ENCODE measurements around the gene NOXO1.
"Not testable (repeated sequence)": the region's sequence is repeated elsewhere in the genome, so short reads cannot be mapped to it uniquely, and the experiment has no call there.

The NOXO1 gene

DNA sequence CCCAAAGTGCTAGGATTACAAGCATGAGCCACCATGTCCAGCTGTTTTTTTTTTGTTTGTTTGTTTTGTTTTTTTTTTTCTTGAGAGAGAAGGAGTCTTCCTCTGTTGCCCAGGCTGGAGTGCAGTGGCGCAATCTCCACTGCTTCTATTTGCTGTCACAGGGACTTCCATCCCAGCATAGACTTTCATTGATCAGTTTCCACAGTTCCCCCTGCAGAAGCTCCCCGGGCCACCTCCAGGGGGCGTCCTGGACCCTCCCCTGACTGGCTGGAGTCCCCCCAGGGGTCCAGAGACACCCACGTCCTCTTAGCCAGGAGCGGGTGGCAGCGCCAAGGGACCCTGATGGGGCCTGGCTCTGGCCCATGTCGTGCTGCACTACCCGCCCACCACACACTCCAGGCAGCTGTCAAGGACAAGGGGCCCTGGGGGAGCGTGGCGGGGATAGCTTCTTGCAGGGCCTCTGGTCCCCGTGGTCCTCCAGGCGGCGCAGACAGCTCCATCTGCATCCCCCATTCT lies 35.2 kb upstream of the NOXO1 start:
- Mint-ChIP-seq H3K36me3 (no peaks in the 10 kb centered on the region), H3K4me1 (no peaks in the 10 kb centered on the region), H3K27me3 (peaks cover 7% of the 10 kb centered on the region), H3K4me3 (no peak overlapping the region), H3K9me3 (no peaks in the 10 kb centered on the region), H3K27ac (no peak overlapping the region)

DNA sequence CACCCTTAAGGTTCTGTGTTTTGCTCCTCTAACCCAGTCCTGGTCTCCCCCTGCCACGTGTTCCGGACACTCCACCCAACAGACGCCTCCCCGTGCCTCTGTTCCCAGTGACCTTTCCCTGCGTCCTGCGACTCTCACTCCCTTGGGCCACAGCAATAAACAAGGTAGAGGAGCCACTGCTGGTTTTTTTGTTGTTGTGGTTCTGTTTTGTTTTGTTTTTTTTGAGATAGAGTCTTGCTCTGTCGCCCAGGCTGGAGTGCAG lies 34.6 kb upstream of the NOXO1 start:
- Mint-ChIP-seq H3K36me3 (no peaks in the 10 kb centered on the region), H3K4me1 (no peaks in the 10 kb centered on the region), H3K27ac (no peak overlapping the region), H3K27me3 (peaks cover 7% of the 10 kb centered on the region), H3K9me3 (no peaks in the 10 kb centered on the region), H3K4me3 (no peak overlapping the region)

DNA sequence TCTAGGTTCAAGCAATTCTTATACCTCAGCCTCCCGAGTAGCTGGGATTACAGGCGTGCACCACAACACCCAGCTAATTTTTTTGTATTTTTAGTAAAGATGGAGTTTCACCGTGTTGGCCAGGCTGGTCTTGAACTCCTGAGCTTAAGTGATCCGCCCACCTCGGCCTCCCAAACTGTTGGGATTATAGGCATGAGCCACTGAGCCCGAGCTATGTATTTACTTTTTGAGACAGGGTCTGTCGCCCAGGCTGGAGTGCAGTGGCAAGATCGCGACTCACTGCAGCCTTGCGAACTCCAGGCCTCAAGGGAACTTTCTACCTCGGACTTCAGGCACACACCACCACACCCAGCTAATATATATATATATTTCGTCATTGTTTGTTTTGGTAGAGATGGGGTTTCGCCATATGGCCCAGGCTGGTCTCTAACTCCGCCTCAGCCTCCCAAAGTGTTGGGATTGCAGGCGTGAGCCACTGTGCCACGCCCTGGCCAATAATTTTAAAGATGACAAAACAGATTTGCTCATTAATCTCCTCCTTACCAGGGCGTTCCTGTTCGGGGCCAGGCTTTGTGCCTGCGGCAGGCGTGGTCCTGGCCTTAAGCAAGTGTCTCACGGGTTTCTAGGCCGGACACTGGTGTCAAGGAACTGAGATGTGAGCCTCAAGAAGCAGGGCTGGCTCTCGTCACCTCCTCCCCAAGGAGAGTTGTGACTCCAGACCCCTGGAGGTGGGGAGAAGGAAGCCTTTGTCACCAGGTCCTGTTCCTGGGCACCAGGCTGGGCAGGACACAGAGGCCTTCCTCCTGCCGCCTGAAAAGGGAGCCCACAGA lies 34.1 kb upstream of the NOXO1 start:
- H3K36me3 Mint-ChIP-seq: no peaks in the 10 kb centered on the region
- H3K27ac Mint-ChIP-seq: no peak overlapping the region
- H3K4me1 Mint-ChIP-seq: peaks cover 2% of the 10 kb centered on the region
- H3K27me3 Mint-ChIP-seq: peaks cover 3% of the 10 kb centered on the region
- no peaks in the 10 kb centered on the region for H3K9me3 Mint-ChIP-seq
- no peak overlapping the region for H3K4me3 Mint-ChIP-seq

DNA sequence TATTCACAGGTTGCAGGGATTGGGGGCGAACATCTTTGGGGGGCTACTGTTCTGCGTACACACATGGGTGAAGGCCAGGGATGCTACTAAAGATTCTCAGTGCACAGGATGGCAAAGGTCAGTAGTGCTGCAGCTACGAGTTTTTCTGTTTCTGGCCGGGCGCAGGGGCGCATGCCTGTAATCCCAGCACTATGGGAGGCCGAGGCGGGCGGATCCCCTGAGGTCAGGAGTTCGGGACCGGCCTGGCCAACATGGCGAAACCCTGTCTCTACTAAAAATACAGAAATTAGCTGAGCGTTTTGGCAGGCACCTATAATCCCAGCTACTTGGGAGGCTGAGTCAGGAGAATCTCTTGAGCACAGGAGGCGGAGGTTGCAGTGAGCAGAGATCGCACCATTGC lies 32.3 kb upstream of the NOXO1 start:
- H3K27me3 Mint-ChIP-seq: no peaks in the 10 kb centered on the region
- H3K9me3 Mint-ChIP-seq: no peaks in the 10 kb centered on the region
- H3K4me3 Mint-ChIP-seq: no peak overlapping the region
- H3K36me3 Mint-ChIP-seq: no peaks in the 10 kb centered on the region
- H3K4me1 Mint-ChIP-seq: peaks cover 9% of the 10 kb centered on the region
- no peak overlapping the region for H3K27ac Mint-ChIP-seq

DNA sequence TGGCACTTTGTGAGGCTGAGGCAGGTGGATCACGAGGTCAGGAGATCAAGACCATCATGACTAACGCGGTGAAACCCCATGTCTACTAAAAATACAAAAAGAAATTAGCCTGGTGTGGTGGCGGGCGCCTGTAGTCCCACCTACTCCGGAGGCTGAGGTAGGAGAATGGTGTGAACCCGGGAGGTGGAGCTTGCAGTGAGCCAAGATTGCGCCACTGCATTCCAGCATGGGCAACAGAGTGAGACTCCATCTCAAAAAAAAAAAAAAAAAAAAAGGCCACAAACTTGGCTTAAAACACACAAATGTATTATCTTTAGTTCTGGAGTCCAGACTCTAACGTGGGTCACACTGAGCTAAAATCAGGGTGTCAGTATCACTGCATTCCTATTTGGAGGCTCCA lies 30.5 kb upstream of the NOXO1 start:
- H3K36me3 Mint-ChIP-seq, H3K9me3 Mint-ChIP-seq, H3K4me3 Mint-ChIP-seq, H3K27me3 Mint-ChIP-seq, H3K27ac Mint-ChIP-seq: not testable (repeated sequence)
- H3K4me1 Mint-ChIP-seq: peaks cover 27% of the 10 kb centered on the region

DNA sequence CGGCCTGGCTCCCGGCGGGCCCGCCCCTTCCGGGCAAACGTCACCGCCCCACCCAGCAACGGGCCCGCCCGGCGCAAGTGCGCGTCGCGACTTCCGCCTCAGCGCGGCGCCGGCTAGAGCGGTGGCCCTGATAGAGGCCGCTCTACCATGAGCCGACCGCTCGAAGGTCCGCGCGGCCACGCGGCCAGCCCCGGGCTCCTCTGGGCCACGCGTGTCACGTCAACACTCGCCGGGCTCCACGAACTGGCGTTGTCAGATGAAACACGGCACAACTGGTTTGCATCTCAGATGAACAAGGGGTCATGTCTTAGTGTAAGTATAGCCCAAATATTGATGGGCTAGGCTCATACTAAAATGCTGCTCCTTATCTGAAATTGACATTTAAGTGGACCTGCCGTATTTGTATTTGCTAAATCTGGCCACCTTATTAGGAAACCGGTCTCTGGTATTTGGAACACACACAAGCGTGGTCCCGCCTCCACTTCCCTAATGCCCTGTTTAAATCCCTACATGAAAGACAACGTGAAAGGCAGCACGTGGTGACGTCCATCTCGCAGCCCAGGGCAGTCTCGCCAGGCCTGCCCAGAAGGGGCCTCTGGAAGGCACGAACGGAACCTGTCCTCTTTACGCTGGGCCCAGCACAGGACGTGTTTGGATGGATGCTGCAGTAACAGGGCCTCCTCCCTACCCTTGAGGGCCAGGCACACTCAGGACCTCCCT lies 28.7 kb upstream of the NOXO1 start, which contains the start of gene ZNF598:
Gene ZNF598 (minus strand): TSS at position 31 of the 720 bp plus-strand sequence.
- peak within 1 kb of the TSS; percentile 93 for H3K27ac Mint-ChIP-seq
- H3K36me3 Mint-ChIP-seq: peaks cover 2% of the 10 kb centered on the region
- H3K9me3 Mint-ChIP-seq: no peaks in the 10 kb centered on the region
- peak within 1 kb of the TSS; percentile 95 for H3K4me3 Mint-ChIP-seq
- H3K4me1 Mint-ChIP-seq: peaks cover 34% of the 10 kb centered on the region
- no peaks in the 10 kb centered on the region for H3K27me3 Mint-ChIP-seq

DNA sequence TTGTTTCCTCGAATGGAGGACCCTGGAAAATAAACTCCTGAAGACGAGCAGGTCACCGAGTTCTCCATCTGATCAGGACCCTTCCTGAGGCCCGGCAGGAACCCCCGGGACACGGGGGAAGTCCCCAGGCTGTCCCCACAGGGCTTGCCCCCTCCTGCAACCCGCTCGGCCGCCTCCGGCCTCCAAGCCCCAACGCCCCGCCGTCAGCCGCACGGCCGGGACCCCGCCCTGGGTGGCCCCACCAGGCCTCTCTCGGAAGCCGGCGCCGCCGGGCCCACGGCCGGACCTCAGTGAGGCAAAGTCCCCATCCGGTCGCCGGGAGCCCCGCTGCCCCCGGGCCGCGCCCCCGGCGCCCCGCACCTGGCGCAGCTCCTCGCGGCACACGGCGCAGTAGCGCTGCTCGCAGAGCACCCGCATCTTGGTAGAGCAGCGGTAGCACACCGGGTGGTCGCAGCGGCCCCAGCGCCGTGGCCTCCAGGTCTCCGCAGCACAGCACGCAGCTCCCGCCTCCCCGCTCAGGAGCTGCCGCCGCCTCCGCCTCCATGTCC lies 28.0 kb upstream of the NOXO1 start:
- Mint-ChIP-seq H3K27me3 (no peaks in the 10 kb centered on the region), H3K9me3 (no peaks in the 10 kb centered on the region), H3K27ac (no peak overlapping the region), H3K36me3 (peaks cover 2% of the 10 kb centered on the region), H3K4me3 (peak overlapping the region; percentile 95), H3K4me1 (peaks cover 36% of the 10 kb centered on the region)

DNA sequence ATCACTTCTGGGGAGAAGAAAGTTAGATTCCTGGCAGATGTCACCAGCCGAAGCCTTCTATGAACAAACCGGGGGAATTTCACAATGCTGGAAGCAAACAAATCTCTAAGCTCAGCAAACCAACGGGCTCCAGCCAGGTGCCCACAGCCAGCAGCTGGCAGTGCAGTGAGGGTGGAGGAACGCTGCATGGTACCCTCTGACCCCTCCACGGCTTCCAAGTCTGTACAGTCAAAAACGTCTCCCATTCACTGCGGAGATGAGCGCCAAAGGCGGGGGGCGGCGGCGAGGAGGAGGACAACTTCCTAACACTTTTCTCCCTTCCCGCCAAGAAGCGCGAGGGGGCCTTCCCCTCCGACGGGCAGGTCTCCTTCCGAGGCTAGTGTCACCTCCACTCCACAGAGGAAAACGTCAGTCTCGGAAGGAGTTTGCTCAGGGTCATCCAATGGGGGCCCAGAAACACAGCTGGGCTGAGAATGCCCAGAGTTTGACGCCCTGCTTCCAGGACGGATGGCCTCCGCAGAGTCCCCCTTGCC lies 27.4 kb upstream of the NOXO1 start:
- peaks cover 40% of the 10 kb centered on the region for H3K4me1 Mint-ChIP-seq
- H3K27ac Mint-ChIP-seq: peak overlapping the region; percentile 55
- H3K27me3 Mint-ChIP-seq: no peaks in the 10 kb centered on the region
- no peaks in the 10 kb centered on the region for H3K9me3 Mint-ChIP-seq
- H3K36me3 Mint-ChIP-seq: peaks cover 2% of the 10 kb centered on the region
- H3K4me3 Mint-ChIP-seq: peak overlapping the region; percentile 95

DNA sequence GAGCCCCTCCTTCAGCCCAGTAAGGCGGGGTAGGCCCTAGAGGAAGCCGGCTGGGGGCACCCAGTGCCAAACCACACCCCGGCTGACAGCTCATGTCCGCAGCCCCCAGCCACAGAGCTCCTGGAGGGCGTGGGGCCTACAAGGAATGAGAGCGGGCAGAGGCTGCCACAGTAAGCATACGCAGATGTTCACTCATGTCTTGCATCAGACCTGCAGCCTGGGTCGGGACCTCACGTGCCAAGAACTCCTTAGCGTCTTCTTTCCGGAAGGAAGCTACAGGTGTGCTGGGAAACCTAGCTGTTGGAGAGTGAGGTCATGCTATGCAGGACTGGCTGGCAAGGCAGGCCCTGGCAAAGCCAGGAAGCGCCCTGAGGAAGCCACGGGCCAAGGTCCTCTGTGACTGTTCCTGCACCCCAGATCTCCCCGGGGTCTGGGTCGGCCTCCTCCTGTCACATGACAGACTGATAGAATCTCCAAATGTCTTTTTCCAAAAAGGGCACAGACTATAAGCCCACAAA lies 26.8 kb upstream of the NOXO1 start:
- Mint-ChIP-seq H3K27me3 (no peaks in the 10 kb centered on the region), H3K36me3 (peaks cover 2% of the 10 kb centered on the region), H3K9me3 (no peaks in the 10 kb centered on the region), H3K27ac (peak overlapping the region; percentile 46), H3K4me1 (peaks cover 40% of the 10 kb centered on the region), H3K4me3 (peak overlapping the region; percentile 95)

DNA sequence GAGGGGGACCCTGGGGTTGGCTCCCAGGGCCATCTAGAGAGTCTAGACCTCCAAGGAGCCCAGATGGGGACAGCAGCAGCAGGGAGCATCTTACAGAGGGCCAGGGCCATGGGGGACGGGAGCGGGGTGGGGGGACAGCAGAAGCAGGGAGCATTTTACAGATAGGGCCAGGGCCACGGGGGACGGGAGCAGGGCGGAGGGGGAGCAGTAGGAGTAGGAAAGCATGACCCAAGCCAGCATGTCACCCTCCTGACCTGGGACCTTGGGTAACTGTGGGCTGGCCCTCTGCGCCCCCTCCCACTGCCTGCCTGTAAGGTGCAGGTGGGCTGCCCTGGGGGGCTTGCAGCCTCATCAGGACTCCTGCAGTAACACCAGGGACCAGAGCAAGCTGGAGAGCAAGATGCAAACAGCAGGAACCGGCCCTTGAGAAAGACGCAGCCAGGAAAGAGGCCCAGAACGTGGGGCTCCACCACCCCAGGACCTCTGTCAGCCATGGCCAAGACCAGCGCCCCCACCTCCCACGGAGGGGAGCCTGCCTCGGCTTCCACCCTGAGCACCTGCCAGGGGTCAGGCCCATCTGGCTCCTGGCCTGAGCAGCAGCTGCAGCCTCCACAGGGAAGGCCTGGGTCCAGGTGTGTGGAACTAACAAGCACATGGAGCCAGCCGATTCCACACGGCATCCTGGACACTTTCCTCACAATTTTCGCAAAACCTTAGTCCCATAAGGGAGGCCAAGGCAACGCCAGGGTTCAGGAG lies 26.0 kb upstream of the NOXO1 start:
- H3K4me1 Mint-ChIP-seq: peaks cover 40% of the 10 kb centered on the region
- peak overlapping the region; percentile 95 for H3K4me3 Mint-ChIP-seq
- no peaks in the 10 kb centered on the region for H3K27me3 Mint-ChIP-seq
- no peaks in the 10 kb centered on the region for H3K9me3 Mint-ChIP-seq
- H3K36me3 Mint-ChIP-seq: peaks cover 2% of the 10 kb centered on the region
- H3K27ac Mint-ChIP-seq: no peak overlapping the region

DNA sequence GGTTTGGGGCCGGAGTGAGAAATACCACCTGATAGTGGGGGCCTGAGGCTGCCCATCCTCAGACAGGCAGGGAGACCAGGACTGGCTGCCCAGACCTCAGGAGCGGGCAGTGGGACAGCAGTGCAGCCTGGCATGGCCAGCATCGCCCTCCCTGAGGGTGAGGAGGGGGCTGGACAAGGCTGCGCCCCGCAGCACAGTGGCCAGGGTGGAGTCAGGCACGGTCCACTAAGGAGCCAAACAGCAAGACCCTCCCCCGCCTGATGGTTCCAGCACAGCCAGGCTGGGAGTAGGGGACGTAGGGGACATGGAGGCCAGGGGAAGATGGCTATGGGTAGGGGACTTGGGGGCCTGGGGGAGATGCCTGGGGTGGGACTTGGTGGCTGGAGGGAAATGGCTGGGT lies 25.0 kb upstream of the NOXO1 start:
- peaks cover 40% of the 10 kb centered on the region for H3K4me1 Mint-ChIP-seq

DNA sequence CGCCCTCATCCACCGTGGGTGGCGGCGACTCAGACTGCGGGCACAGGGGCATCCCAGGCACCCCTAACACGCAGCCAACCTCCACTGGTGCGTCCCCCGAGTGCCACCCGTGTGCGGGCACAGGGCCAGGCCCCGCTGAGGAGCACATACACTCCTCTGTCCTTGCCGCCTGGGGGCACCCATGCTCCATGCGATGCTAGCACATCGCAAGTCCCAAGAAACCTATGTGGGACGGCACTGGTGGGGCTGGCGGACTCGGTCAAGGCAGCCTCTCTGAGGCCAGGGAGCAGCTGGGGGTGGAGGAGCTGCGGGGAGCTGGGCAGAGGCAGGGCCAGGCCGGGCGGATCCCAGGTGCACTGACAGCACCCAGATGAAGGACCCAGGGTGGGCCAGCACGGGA lies 24.4 kb upstream of the NOXO1 start:
- Mint-ChIP-seq H3K27me3 (no peaks in the 10 kb centered on the region), H3K9me3 (no peaks in the 10 kb centered on the region), H3K4me3 (peak overlapping the region; percentile 26), H3K36me3 (peaks cover 2% of the 10 kb centered on the region), H3K4me1 (peaks cover 40% of the 10 kb centered on the region), H3K27ac (no peak overlapping the region)

More for the DNA sequence above, 25.0 kb upstream of the NOXO1 start:
- H3K9me3 Mint-ChIP-seq: no peaks in the 10 kb centered on the region
- peaks cover 2% of the 10 kb centered on the region for H3K36me3 Mint-ChIP-seq
- H3K4me3 Mint-ChIP-seq: peak overlapping the region; percentile 26
- H3K27me3 Mint-ChIP-seq: no peaks in the 10 kb centered on the region
- H3K27ac Mint-ChIP-seq: no peak overlapping the region

DNA sequence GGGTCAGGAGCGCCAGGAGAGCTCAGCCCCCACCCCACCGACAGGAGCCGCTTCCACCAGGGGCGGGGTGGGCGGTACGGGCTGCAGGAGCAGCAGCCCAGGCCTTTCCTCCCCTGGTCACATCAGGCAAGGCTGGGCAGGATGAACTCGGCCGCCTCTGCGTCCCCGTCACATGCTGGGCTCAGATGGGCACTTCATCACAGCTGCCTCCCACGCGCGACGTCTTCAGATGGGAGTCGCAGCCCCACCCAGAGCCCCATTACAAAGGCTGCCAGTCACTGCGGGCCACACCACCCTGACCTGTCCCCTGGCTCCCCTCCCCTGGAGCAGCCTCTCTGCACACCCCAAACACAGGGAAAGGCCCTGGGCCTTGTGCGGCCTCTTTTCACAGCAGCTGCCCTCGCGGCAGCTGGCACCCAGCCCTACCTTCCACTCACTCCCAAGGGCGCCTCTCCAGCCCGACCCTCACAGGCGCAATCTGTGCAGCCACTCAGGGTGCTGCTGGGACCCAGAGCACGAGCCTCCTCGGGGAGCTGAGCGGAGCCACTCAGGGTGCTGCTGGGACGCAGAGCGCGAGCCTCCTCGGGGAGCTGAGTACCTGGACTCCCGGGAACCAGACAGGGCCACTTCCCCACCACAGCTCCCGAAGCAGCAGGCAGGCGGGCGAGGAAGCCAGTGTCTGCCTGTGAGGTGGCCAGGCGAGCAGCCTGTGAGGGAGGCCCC lies 23.7 kb upstream of the NOXO1 start:
- no peaks in the 10 kb centered on the region for H3K27me3 Mint-ChIP-seq
- no peak overlapping the region for H3K4me3 Mint-ChIP-seq
- H3K27ac Mint-ChIP-seq: no peak overlapping the region
- no peaks in the 10 kb centered on the region for H3K9me3 Mint-ChIP-seq
- peaks cover 2% of the 10 kb centered on the region for H3K36me3 Mint-ChIP-seq
- H3K4me1 Mint-ChIP-seq: peaks cover 35% of the 10 kb centered on the region

DNA sequence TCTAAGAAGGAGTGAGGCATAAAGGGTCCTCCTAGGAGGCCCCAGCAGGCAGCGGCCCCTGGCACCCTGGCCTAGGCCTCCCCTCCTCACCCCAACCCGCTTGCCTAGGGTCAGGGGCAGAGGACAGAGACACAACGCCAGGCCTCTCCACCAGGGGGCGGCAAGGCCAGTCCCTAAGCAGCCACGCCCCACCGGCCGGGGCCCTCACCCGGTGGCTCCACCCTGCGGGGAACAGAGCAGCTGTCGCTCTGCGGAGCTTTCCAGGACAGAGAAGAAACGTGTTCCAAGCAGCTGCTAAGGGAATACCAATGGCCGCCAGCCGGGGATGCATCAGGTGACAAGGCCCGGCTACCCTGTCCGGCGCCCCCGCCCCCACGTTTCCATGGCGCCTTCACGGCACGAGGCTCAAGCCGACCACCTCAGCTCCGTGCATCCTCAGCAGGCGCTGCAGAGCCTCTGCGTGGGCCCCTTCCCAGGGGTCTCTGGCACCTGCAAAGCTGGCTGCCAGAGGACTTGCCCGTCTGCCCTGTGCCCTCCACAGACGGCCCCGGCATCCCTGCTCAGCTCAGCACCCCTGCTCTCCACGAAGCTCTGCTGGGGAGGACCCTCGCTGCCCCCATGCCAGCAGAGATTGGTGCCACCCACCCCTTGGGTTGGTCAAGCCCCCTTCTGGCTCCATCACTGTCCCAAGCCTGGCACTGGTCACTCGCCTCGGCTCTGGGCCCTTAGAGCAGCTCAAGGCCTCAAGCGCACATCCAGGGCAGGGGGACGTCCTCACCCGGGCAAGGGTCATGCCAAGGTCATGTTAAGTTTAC lies 22.8 kb upstream of the NOXO1 start:
- no peaks in the 10 kb centered on the region for H3K27me3 Mint-ChIP-seq
- peaks cover 35% of the 10 kb centered on the region for H3K4me1 Mint-ChIP-seq
- H3K9me3 Mint-ChIP-seq: no peaks in the 10 kb centered on the region
- peaks cover 2% of the 10 kb centered on the region for H3K36me3 Mint-ChIP-seq
- H3K27ac Mint-ChIP-seq: no peak overlapping the region
- H3K4me3 Mint-ChIP-seq: no peak overlapping the region
